Astrocyte of the cerebellum (primary cell): ENCODE data around the gene ZNF630.
"Not testable (repeated sequence)": the region's sequence is repeated elsewhere in the genome, so short reads cannot be mapped to it uniquely, and the experiment has no call there.

Source experiments
- DNase-seq: peaks from one replicate; pipeline ENCODE4 v3.0.0-alpha.2; 2011; ENCODE audit warnings: low read depth
- H3K4me3 ChIP-seq: 2 replicates; pipeline ENCODE4 v1.5.1; 2011; ENCODE audit warnings: mild to moderate bottlenecking, low read depth, low read length, moderate library complexity
- in situ Hi-C: cut with HindIII; loops from 2 replicates; pipeline ENCODE4 v1.10.0; 2017; ENCODE audit warnings: low sequenced_read_pairs
- TF ChIP-seq, protein P1 (sequence below): IDR thresholded peaks from 2 replicates; pipeline ENCODE4 v1.5.1; 2012; ENCODE audit warnings: low read length, low read depth, moderate library complexity, mild to moderate bottlenecking; ENCODE audit errors: missing control alignments

ZNF630 gene

DNA sequence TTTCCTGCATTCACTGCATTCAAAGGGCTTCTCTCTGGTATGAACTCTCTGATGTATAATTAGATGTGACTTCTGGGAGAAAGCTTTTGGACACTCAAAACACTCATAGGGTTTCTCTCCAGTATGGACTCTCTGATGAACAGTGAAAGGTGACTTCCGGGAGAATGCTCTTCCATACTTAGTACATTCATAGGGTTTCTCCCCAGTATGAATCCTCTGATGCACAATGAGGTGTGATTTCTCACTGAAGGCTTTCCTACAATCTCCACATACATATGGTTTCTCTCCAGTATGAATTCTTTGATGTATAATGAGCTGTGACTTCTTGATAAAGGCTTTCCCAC lies 12.2 kb downstream of the ZNF630 start:
- no peak overlapping the region for H3K4me3 ChIP-seq
- in situ Hi-C loops = no loop called here
- DNase-seq = no peak
- TF ChIP-seq, protein P1, sequence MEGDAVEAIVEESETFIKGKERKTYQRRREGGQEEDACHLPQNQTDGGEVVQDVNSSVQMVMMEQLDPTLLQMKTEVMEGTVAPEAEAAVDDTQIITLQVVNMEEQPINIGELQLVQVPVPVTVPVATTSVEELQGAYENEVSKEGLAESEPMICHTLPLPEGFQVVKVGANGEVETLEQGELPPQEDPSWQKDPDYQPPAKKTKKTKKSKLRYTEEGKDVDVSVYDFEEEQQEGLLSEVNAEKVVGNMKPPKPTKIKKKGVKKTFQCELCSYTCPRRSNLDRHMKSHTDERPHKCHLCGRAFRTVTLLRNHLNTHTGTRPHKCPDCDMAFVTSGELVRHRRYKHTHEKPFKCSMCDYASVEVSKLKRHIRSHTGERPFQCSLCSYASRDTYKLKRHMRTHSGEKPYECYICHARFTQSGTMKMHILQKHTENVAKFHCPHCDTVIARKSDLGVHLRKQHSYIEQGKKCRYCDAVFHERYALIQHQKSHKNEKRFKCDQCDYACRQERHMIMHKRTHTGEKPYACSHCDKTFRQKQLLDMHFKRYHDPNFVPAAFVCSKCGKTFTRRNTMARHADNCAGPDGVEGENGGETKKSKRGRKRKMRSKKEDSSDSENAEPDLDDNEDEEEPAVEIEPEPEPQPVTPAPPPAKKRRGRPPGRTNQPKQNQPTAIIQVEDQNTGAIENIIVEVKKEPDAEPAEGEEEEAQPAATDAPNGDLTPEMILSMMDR = no peak

GRCh38 chrX:48058621-48059295 lies 12.7 kb downstream of the ZNF630 start:
- TF ChIP-seq, protein P1 = no peak
- in situ Hi-C loops = no loop called here
- no peak for DNase-seq
- no peak overlapping the region for H3K4me3 ChIP-seq

- TF ChIP-seq, protein P1 = no peak
- in situ Hi-C loops = no loop called here
- no peak overlapping the region for H3K4me3 ChIP-seq
- no peak for DNase-seq
Measured at GRCh38 chrX:48046846-48047245, 24.6 kb downstream of the ZNF630 start.

- DNase-seq = no peak
Measured at GRCh38 chrX:48045410-48046311, 25.8 kb downstream of the ZNF630 start.

DNA sequence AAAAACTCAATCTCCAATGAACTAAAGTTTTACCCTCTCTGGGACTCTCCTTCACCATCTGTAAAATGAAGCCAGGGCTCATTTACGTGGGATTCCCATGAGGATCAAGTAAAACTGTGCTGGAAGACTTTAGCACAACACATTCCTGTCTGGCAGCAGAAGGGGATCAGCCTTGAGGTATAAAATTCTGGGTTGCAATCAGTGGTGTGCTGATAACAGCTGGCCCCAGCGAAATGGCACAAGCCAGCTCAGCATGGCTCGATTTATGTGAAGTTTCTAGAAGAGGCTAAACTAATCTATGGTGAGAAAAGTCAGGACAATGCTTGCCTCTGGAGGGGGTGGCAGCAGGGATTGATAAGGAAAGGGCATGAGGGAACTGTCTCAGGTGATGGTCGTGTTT lies 28.4 kb downstream of the ZNF630 start:
- TF ChIP-seq, protein P1 = no peak
- H3K4me3 ChIP-seq = no peak overlapping the region
- DNase-seq = no peak
- in situ Hi-C loops = no loop called here

More at GRCh38 chrX:48045410-48046311, 25.8 kb downstream of the ZNF630 start:
- in situ Hi-C loops = no loop called here
- no peak overlapping the region for H3K4me3 ChIP-seq
- TF ChIP-seq, protein P1 = no peak

- H3K4me3 ChIP-seq = no peak overlapping the region
- TF ChIP-seq, protein P1 = no peak
- no peak for DNase-seq
- in situ Hi-C loops = no loop called here
Measured at GRCh38 chrX:48035891-48036290, 35.5 kb downstream of the ZNF630 start.

GRCh38 chrX:48030641-48031173 lies 40.7 kb downstream of the ZNF630 start:
- H3K4me3 ChIP-seq, DNase-seq, in situ Hi-C loops: not testable (repeated sequence)
